ENCODE data around the gene SPSB2.
A peak's percentile ranks its signal among the peaks of the same experiment; 100 is the strongest.
"Not testable (repeated sequence)": the region's sequence is repeated elsewhere in the genome, so short reads cannot be mapped to it uniquely, and the experiment has no call there.

The SPSB2 gene

GRCh38 chr12:6899837-6900519, 26.9 kb upstream of the SPSB2 start:
- DNase-seq, result peak; percentile 83

GRCh38 chr12:6899427-6899826, 26.3 kb upstream of the SPSB2 start:
- no peak for DNase-seq

DNA sequence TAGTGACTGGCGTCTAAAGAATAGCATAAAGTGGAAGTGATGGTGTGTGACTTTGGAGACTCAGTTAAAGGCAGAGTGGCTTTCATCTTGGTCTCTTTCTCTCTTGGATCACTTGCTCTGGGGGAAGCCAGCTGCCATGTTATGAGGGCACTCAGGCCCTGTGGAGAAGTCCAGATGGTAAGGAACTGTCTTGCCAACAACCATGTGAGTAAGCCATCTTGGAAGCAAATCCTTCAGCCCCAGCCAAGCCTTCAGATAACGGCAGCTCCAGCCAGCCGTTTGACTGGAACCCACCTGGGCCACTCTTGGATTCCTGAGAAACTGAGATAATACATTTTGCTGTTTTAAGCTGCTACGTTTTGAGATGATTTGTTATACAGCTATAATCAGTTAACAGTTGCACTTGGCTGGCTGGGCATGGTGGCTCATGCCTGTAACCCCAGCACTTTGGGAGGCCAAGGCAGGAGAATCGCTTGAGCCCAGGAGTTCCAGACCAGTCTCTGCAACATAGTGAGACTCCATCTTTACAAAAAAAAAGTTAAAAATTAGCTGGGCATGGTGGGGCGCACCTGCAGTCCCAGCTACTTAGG, 23.8 kb upstream of the SPSB2 start:
- DNase-seq, result no peak

GRCh38 chr12:6894321-6894720, 21.2 kb upstream of the SPSB2 start:
- DNase-seq, result no peak

DNA sequence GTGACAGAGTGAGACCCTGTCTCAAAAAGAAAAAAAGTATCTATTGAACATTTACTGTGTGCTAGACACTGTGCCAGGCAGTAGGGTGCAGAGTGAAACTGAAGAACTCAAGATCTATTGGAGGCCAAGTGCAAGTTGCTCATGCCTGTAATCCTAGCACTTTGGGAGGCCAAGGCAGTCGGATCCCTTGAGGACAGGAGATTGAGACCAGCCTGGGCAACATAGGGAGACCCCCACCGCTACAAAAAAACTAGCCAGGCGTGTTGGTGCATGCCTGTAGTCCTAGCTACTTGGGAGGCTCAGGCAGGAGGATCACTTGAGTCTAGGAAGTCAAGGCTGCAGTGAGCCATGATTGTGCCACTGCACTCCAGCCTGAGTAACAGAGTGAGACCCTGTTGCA, 19.6 kb upstream of the SPSB2 start:
- not testable (repeated sequence) for DNase-seq

GRCh38 chr12:6891646-6892001, 18.5 kb upstream of the SPSB2 start:
- peak; percentile 42 for DNase-seq

DNA sequence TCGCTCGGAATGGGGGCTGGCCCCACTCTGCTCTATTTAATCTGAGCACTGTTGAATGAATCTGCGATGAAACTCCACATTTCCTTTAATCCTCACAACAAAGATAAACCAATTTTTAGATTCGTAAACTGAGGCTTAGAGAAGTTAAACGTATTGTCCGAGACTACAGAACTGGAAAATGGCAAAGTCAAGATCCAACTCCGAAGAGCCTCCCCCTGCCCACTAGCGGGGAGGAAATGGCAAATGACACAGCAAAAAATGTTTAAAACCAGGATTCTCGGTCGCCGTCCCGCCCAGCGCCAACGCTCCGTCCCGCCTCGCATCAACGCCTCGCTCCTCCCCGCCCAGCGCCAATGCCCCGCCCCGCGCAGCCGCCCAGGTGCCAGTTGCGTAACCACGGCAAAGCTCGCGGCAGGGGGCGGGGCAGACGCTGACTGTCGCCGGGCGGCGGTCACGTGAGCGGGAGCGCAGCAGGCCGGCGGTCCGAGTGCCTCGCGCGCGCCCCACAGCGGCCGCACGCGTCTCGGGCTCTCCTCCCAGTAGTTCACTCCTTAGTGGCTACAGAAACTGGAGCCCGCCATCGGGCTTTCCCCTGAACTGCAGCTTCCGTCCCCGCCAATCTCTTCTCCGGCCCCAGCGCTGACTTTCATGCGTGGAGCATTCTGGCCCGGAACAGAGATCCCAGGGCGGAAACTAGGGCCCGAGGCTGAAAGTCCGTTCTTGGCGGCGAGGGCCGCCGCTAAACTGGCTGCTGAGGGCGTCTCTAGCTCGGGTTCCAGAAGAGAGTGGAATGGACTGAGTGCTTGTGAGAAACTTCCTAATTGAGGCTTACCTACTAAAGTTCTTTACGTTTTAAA, 17.9 kb upstream of the SPSB2 start:
- DNase-seq, result peak; percentile 99

DNA sequence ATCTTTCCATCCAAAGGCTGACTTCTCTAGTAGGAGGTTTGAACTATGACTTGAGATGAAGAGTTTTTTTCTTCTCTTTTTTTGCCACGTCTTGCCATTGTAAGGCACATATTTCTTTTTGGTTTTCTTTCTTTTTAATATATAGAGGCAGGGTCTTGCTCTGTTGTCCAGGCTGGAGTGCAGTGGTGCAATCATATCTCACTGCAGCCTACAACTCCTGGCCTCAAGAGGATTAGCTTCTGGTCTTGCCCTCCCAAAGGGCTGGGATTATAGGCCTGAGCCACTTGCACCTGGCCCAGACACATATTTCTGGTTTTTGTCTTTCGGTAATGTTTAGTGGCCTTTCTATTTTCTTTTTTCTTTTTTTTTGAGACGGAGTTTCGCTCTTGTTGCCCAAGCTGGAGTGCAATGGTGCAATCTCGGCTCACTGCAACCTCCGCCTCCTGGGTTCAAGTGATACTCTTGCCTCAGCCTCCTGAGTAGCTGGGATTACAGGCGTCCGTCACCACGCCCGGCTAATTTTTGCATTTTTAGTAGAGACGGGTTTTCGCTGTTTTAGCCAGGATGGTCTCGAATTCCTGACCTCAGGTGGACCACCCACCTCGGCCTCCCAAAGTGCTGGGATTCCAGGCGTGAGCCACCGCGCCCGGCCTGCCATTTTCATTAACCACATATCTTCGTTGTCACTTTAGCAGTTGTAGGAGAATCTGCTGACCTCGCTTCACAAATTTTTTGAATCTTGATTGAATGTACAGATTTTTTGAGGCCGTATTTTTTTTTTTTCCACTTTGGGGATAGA, 16.9 kb upstream of the SPSB2 start:
- DNase-seq, result not testable (repeated sequence)

- not testable (repeated sequence) for DNase-seq
Observed at GRCh38 chr12:6888794-6889193, 15.7 kb upstream of the SPSB2 start.

DNA sequence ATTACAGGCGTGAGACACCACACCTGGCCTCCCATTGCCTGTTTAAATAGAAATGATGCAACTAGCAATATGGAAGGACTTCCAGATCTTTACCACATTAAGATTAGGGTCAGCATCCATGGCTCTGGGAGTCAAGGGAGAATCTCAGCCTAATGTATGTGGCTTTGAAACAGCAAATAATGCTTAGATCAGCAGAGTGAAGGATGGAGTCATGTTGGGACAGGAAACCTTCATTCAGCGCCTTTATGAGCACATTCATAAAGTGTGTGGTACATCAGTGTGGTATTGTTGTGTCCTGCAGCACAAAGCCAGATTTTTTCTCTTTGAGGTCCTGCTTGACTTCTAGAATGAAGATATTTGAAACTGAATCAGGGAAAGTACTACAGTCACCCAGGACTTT, 15.3 kb upstream of the SPSB2 start:
- no peak for DNase-seq

DNA sequence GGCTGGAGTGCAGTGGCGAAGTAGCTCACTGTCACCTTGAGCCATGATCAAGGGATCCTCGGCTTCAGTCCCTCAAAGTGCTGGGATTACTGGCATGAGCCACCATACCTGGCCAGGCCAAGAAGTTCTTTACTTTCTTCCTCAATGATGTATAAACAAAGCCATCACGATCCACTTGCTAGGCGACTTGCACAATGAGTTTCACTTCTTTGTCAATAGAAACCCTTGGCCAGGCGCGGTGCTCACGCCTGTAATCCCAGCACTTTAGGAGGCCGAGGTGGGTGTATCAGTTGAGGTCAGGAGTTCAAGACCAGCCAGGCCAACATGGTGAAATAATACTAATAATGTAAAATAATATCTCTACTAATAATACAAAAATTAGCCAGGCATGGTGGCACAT, 14.4 kb upstream of the SPSB2 start:
- no peak for DNase-seq

- DNase-seq, result not testable (repeated sequence)
Observed at GRCh38 chr12:6886206-6886999, 13.3 kb upstream of the SPSB2 start.

GRCh38 chr12:6884539-6884938, 11.4 kb upstream of the SPSB2 start:
- DNase-seq, result no peak

DNA sequence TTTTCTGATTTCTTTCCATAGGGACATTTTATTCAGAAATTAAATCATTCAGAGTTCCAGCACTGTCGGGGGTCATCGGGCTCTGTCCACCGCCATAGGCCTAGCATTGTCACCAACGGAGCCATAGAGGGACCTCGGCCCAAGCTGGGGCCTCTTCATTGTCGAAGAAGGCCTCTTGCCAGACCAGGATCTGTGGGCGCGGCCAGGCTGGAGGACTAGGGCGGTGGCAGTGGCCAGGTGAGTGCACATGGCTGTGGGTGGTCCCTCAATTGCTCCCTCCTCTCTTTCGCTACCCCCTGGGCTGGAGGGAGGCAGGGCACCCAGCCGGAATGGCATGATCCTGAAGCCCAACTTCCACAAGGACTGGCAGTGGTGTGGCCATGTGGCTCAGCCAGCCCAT, 10.6 kb upstream of the SPSB2 start:
- DNase-seq, result no peak

GRCh38 chr12:6883252-6883651, 10.1 kb upstream of the SPSB2 start:
- no peak for DNase-seq

DNA sequence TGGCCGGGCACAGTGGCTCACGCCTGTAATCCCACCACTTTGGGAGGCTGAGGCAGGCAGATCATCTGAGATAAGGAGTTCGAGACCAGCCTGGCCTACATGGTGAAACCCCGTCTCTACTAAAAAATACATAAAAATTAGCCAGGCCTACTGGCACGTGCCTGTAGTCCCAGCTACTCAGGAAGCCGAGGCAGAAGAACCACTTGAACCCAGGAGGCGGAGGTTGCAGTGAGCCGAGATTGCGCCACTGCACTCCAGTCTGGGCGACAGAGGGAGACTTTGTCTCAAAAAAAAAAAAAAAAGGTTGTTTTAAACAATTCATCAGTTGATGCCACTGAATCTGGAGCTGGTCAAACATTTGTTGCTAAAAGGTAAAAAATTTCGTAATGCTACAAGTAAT, 6.7 kb upstream of the SPSB2 start:
- DNase-seq, result not testable (repeated sequence)

DNA sequence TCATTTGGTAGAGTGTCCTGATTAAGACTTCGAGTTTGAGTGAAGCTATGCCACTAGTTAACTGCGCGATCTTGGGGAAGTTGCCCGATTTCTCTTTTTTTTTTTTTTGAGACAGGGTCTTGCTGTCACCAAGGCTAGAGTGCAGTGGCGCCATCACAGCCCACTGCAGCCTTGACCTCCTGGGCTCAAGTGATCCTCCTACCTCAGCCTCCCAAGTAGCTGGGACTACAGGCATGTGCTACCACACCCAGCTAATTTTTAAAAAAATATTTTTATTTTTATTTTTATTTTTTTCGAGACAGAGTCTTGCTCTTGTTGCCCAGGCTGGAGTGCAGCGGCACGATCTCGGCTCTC, 889 bp upstream of the SPSB2 start:
- not testable (repeated sequence) for DNase-seq

DNA sequence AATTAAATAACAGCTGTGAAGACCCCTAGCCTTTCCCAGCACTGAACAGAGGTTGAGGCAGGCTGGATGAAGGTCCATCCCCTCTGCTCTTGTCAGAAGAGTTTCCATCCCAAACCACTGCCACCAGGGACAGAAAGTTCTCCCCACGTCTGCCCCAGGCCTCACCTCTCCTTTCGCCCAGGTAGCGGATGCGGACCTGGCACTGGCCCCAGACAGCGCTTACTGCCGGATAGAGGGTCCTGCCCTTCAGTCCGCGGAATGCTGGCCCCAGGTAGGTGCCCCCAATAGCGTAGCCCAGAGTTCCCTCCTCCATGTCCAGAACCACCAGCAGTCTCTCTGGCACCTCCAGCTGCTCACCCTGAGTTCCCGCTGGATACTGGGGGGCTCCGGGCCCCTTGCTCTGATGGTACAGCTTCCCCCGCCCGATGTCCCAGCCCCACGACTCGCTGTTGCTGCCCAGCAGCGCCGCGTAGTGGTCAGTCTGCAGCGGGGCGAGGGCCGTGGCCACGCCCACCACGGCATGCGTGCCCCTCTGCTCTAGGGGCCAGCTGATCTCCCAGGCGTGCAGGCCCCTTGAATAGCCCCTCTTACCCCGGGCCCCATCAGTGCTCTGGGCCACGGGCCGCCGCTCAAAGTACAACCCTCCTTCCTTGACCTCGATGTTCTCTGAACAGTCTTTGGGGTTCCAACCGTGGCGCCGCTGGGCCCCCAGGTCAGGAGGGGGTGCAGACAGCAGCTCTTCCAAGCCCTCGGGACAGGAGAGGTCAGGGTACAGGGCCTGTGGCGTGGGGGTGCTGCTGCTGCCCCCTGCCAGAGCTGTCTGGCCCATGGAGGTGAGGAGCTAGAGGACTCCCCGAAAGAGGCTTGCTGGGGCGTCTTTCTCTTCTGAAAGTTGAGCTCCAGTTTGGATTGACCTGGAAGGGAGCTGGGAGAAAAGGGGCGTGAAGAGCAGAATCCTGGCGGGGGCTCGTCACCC, 742 bp downstream of the SPSB2 start:
- DNase-seq, result peak; percentile 86

GRCh38 chr12:6871052-6871957, 1.8 kb downstream of the SPSB2 start:
- DNase-seq, result peak; percentile 53

DNA sequence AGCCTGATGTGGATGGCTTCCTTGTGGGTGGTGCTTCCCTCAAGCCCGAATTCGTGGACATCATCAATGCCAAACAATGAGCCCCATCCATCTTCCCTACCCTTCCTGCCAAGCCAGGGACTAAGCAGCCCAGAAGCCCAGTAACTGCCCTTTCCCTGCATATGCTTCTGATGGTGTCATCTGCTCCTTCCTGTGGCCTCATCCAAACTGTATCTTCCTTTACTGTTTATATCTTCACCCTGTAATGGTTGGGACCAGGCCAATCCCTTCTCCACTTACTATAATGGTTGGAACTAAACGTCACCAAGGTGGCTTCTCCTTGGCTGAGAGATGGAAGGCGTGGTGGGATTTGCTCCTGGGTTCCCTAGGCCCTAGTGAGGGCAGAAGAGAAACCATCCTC, 2.8 kb downstream of the SPSB2 start:
- DNase-seq, result not testable (repeated sequence)

Measured in NCI-H146 (cell line).